CD4-positive, alpha-beta T cell (primary cell): Measurements from ENCODE around the gene PHF14. TPM values are rescaled to one million over a fixed set of nuclear protein-coding genes. Genes with fewer than 3 reads are reported as not detected.
A peak's percentile ranks its signal among the peaks of the same experiment; 100 is the strongest.
"Not testable (repeated sequence)": the region's sequence is repeated elsewhere in the genome, so short reads cannot be mapped to it uniquely, and the experiment has no call there.

Experiments used
- ATAC-seq: fragments of 200-7000 bp; cut with Tn5 transposase; one replicate; pipeline ENCODE4 v1.10.0; 2022; ENCODE audit warnings: mild to moderate bottlenecking; ENCODE audit not compliant: poor library complexity
- CTCF ChIA-PET: fragments of 350-600 bp; sonication (Branson Sonifier 250); formaldehyde crosslinking; loops from one replicate; lab custom pipeline; 2021; ENCODE audit warnings: antibody characterized with exemption, inconsistent platforms; lab: Charles Lee
- POLR2A ChIA-PET: fragments of 350-600 bp; sonication (Branson Sonifier 250); formaldehyde crosslinking; loops from one replicate; lab custom pipeline; 2021; ENCODE audit warnings: antibody characterized with exemption, inconsistent platforms; lab: Charles Lee
- DNase-seq, 14 experiments: peaks; one replicate each; pipeline ENCODE4 v3.0.0-alpha.2; 2013 to 2020; ENCODE audit warnings: mixed read lengths in 2 of 14
- H3K27ac ChIP-seq, 2 donors: one replicate each; pipeline versions ENCODE4 v1.5.1 to v1.7.0; 2013; ENCODE audit warnings: low read length in 2 of 2, low read depth in 1 of 2, mild to moderate bottlenecking in 1 of 2
- H3K27me3 ChIP-seq, 2 experiments: 1 replicate in 1 of 2; 2 replicates in 1 of 2; pipeline versions ENCODE4 v1.6.1 to v1.7.0; 2013; ENCODE audit warnings: low read length in 2 of 2, control low read depth in 1 of 2, mild to moderate bottlenecking in 1 of 2, moderate library complexity in 1 of 2; ENCODE audit not compliant: insufficient read depth in 2 of 2, control insufficient read depth in 1 of 2
- H3K36me3 ChIP-seq: one replicate; pipeline ENCODE4 v1.6.1; 2013; ENCODE audit warnings: low read length, control low read depth; ENCODE audit not compliant: insufficient read depth
- H3K4me1 ChIP-seq: one replicate; pipeline ENCODE4 v1.6.1; 2013; ENCODE audit warnings: low read length, control low read depth; ENCODE audit not compliant: insufficient read depth
- H3K4me3 ChIP-seq: one replicate; pipeline ENCODE4 v1.5.1; 2013; ENCODE audit warnings: mild to moderate bottlenecking, low read length, moderate library complexity
- H3K9me3 ChIP-seq, 2 experiments: 1 replicate in 1 of 2; 2 replicates in 1 of 2; pipeline versions ENCODE4 v1.6.1 to v1.7.0; 2013; ENCODE audit warnings: low read length in 2 of 2, mild to moderate bottlenecking in 2 of 2, control low read depth in 1 of 2, moderate library complexity in 1 of 2; ENCODE audit not compliant: control insufficient read depth in 1 of 2, insufficient read depth in 1 of 2
- H3K27ac Mint-ChIP-seq: one replicate; pipeline ENCODE4 v1.8.0; 2020; ENCODE audit warnings: mixed read lengths
- H3K27me3 Mint-ChIP-seq: one replicate; pipeline ENCODE4 v1.8.0; 2021; ENCODE audit warnings: mixed read lengths
- H3K36me3 Mint-ChIP-seq: one replicate; pipeline ENCODE4 v1.8.0; 2021; ENCODE audit warnings: low read depth, mixed read lengths
- H3K4me1 Mint-ChIP-seq: one replicate; pipeline ENCODE4 v1.8.0; 2021; ENCODE audit warnings: low read depth, mixed read lengths
- H3K4me3 Mint-ChIP-seq: one replicate; pipeline ENCODE4 v1.8.0; 2020; ENCODE audit warnings: mild to moderate bottlenecking, mixed read lengths
- H3K9me3 Mint-ChIP-seq: one replicate; pipeline ENCODE4 v1.8.0; 2020; ENCODE audit warnings: mixed read lengths
- intact Hi-C, 2 experiments: fragments of 100-400 bp; cut with DNase I in 1 of 2; cut with micrococcal nuclease in 1 of 2; formaldehyde crosslinking; loops; one replicate each; pipeline versions ENCODE4 v1.15.1 to v1.9.0; 2023 to 2025; cut with DNase I, micrococcal nuclease
- total RNA-seq, 174 experiments: library from RNA in 2 of 174; stranded (reverse) in 2 of 174; gene quantifications; one replicate each; pipeline ENCODE4 v1.2.3 and lab custom pipeline; 2021 to 2026
- TF ChIP-seq, protein P1 (sequence below): fragments of 200-600 bp; IDR thresholded peaks from one replicate; pipeline ENCODE4 v1.8.0; 2022; ENCODE audit warnings: antibody characterized with exemption, mild to moderate bottlenecking

Gene PHF14
- total RNA-seq, 2 experiments from 2014 or later = 23.1 TPM

DNA sequence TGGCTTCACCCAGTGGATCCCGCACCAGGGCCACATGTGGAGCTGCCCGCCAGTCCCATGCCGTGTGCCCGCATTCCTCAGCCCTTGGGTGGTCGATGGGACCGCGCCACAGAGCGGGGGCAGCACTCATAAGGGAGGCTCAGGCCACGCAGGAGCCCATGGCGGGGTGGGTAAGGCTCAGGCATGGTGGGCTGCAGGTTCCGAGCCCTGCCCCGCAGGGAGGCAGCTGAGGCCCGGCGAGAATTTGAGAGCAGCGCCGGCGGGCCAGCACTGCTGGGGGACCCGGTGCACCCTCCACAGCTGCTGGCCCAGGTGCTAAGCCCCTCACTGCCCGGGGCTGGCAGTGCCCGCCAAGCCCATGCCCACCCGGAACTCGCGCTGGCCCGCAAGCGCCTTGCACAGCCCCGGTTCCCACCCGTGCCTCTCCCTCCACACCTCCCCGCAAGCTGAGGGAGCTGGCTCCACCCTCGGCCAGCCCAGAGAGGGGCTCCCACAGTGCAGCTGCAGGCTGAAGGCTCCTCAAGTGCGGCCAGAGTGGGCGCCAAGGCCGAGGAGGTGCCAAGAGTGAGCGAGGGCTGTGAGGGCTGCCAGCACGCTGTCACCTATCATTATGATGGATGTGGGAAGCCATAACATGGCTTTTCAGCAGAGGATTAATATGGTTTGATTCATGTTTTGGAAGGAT is 22.0 kb downstream of the PHF14 start:
- intact Hi-C loops, H3K27me3 Mint-ChIP-seq, H3K27ac Mint-ChIP-seq, H3K9me3 ChIP-seq, ATAC-seq, H3K4me3 ChIP-seq, DNase-seq, H3K27ac ChIP-seq, H3K9me3 Mint-ChIP-seq, POLR2A ChIA-PET, H3K4me1 ChIP-seq, H3K27me3 ChIP-seq, CTCF ChIA-PET, H3K4me3 Mint-ChIP-seq: not testable (repeated sequence)
- Mint-ChIP-seq H3K4me1 (peaks cover 47% of the 10 kb centered on the region), H3K36me3 (peaks cover 59% of the 10 kb centered on the region)
- H3K36me3 ChIP-seq = peaks cover 19% of the 10 kb centered on the region

DNA sequence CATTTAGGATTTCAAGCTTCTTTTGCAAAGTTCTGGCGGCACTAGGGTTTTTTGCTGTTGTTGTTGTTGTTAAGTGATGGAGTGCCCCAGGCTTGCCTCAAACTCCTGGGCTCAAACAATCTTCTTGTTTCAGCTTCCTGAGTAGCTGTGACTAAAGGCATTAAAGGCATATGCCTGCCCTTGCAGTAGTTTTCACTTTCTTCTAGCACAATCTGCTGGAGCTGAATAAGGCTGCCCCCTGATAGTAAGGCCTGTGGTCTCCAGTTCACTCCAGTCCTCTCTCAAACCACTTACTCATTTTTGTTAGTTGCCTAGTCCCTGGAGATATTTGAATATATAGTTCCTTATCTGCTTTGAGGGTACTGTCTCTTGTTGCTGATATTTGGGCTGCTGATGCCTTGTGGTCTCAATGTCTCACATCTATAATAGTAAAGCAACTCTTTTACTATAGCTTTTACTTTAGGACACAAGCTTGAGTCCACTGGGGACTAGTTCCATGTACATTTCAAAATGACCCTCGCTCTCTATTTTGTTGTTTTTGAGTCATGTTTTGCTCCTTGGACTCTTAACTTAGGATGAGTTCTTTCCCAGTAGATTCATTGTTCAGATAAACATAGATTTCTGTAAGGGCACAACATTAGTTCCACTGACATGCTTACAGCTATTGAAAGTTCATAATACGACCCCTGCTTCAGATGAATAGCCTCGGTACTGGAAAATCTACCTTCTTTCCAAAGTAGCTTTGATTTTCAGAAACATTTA is 25.5 kb downstream of the PHF14 start:
- CTCF ChIA-PET = interaction anchor here (0.9 to 1.4 kb wide), 2 partner anchors 11 to 58 kb away, joined by 3 read pairs; no protein-coding TSS in a partner anchor
- no peaks in the 10 kb centered on the region for H3K27me3 ChIP-seq
- Mint-ChIP-seq H3K4me1 (peaks cover 61% of the 10 kb centered on the region), H3K27me3 (no peaks in the 10 kb centered on the region), H3K9me3 (peaks cover 2% of the 10 kb centered on the region), H3K27ac (peak overlapping the region; percentile 72), H3K4me3 (no peak overlapping the region), H3K36me3 (peaks cover 55% of the 10 kb centered on the region)
- TF ChIP-seq, protein P1, sequence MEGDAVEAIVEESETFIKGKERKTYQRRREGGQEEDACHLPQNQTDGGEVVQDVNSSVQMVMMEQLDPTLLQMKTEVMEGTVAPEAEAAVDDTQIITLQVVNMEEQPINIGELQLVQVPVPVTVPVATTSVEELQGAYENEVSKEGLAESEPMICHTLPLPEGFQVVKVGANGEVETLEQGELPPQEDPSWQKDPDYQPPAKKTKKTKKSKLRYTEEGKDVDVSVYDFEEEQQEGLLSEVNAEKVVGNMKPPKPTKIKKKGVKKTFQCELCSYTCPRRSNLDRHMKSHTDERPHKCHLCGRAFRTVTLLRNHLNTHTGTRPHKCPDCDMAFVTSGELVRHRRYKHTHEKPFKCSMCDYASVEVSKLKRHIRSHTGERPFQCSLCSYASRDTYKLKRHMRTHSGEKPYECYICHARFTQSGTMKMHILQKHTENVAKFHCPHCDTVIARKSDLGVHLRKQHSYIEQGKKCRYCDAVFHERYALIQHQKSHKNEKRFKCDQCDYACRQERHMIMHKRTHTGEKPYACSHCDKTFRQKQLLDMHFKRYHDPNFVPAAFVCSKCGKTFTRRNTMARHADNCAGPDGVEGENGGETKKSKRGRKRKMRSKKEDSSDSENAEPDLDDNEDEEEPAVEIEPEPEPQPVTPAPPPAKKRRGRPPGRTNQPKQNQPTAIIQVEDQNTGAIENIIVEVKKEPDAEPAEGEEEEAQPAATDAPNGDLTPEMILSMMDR = no peak
- POLR2A ChIA-PET = interaction anchor here (2.8 kb wide), 1 partner anchor 58 kb away, joined by 17 read pairs; a partner anchor contains a TSS
- H3K27ac ChIP-seq = no peak overlapping the region
- no peak overlapping the region for H3K4me3 ChIP-seq
- intact Hi-C loops = no loop called here
- no peak for DNase-seq
- no peaks in the 10 kb centered on the region for H3K4me1 ChIP-seq
- peaks cover 3% of the 10 kb centered on the region for H3K36me3 ChIP-seq
- peaks cover 0 to 7% of the 10 kb centered on the region in 2 experiments for H3K9me3 ChIP-seq
- ATAC-seq = no peak

DNA sequence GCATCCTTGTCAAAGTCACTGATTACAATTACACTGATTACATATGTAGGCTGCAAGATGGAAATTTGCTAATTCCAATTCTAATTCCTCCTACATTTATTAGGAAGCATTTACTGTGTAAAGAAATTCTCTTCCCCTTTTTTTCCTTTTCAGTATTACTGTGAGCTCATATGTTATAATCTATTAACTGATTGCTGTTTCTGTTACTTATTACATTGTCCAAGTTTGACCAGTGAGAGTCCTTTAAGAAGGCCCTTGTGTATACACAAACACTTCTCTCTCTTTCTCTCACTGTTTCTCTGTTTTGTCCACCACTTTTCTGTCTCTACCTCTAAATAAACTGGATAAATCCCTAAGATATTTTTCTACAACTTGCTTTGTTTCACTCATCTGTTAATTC is 31.5 kb downstream of the PHF14 start:
- H3K27me3 Mint-ChIP-seq = no peaks in the 10 kb centered on the region
- H3K4me3 Mint-ChIP-seq = no peak overlapping the region
- H3K27me3 ChIP-seq = no peaks in the 10 kb centered on the region
- no peak overlapping the region for H3K27ac Mint-ChIP-seq
- DNase-seq = no peak
- peaks cover 45% of the 10 kb centered on the region for H3K4me1 Mint-ChIP-seq
- peaks cover 49% of the 10 kb centered on the region for H3K36me3 Mint-ChIP-seq
- TF ChIP-seq, protein P1 = no peak
- ChIA-PET POLR2A (no interaction called here), CTCF (no interaction called here)
- no peak overlapping the region for H3K4me3 ChIP-seq
- peaks cover 2% of the 10 kb centered on the region for H3K36me3 ChIP-seq
- intact Hi-C loops = no loop called here
- no peaks in the 10 kb centered on the region for H3K9me3 ChIP-seq
- no peaks in the 10 kb centered on the region for H3K9me3 Mint-ChIP-seq
- ATAC-seq = no peak
- H3K27ac ChIP-seq = no peak overlapping the region
- peaks cover 8% of the 10 kb centered on the region for H3K4me1 ChIP-seq
